Adrenal gland (tissue), 12 donors: ENCODE results near the gene LAMA4. TPM values are rescaled to one million over a fixed set of nuclear protein-coding genes. Genes with fewer than 3 reads are reported as not detected.

Experiments used
- DNase-seq, 7 donors: peaks; one replicate each; pipeline ENCODE4 v3.0.0-alpha.2; 2019 to 2020
- H3K27ac ChIP-seq, 5 donors: fragments of 200-600 bp; sonication (generic) in 4 of 5; 1 replicate in 3 of 5; 2 replicates in 2 of 5; pipeline versions ENCODE4 v1.5.1 to v1.8.0; 2016 to 2020; ENCODE audit warnings: mild to moderate bottlenecking in 1 of 5
- H3K27me3 ChIP-seq: fragments of 200-600 bp; 2 replicates; pipeline ENCODE4 v1.8.0; 2021
- H3K36me3 ChIP-seq, 2 donors: fragments of 200-600 bp; replicated peaks in 1 of 2; 1 replicate in 1 of 2; 2 replicates in 1 of 2; pipeline versions ENCODE4 v1.5.1 to v1.8.0; 2018 to 2022
- H3K4me1 ChIP-seq, 2 donors: fragments of 200-600 bp; replicated peaks in 1 of 2; 1 replicate in 1 of 2; 2 replicates in 1 of 2; pipeline versions ENCODE4 v1.5.1 to v1.8.0; 2018 to 2021
- H3K4me3 ChIP-seq, 4 donors: fragments of 200-600 bp; sonication (generic) in 3 of 4; one replicate each; pipeline ENCODE4 v1.5.1; 2016 to 2018
- H3K9me3 ChIP-seq, 3 donors: fragments of 200-600 bp; sonication (generic) in 1 of 3; replicated peaks in 1 of 3; 1 replicate in 2 of 3; 2 replicates in 1 of 3; pipeline versions ENCODE4 v1.5.1 to v1.8.0; 2016 to 2021
- POLR2A ChIP-seq, 2 donors: fragments of 450-650 bp; IDR thresholded peaks; one replicate each; pipeline ENCODE4 v1.6.1; 2017; ENCODE audit warnings: antibody characterized with exemption in 2 of 2, mild to moderate bottlenecking in 2 of 2, moderate library complexity in 1 of 2
- whole genome bisulfite sequencing, 4 donors: extraction: QIAGEN DNeasy Blood & Tissue Kit in 2 of 4; methylation state at CpG; one replicate each; pipeline versions ENCODE4 v1.1.5 to v1.1.7; 2013 to 2017; 5-methylcytosine and 5-hydroxymethylcytosine counted together
- intact Hi-C, 2 donors: fragments of 100-400 bp; cut with DNase I; formaldehyde crosslinking; loops; one replicate each; pipeline versions ENCODE4 v1.14.1 to v1.15.0; 2022 to 2023
- polyA plus RNA-seq, 3 donors: library from polyadenylated mRNA; stranded (reverse); fragments of 200-250 nt in 2 of 3; fragments of 350-450 nt in 1 of 3; fragmentation: Illumina TruSeq in 1 of 3; extraction: RNeasy Lipid Tissue Mini Kit (QIAGEN cat#74804) in 1 of 3; gene quantifications; one replicate each; pipeline ENCODE4 v1.2.3, GENCODE V29; 2013 to 2014
- total RNA-seq, 9 donors: library from RNA; depleted of rRNA in 4 of 9; stranded (reverse); fragments of >200 nt in 4 of 9; fragments of 120-200 nt in 1 of 9; fragmentation: NEBNext Ultra II Directional in 1 of 9; extraction: Animal tissue kit (Norgen Biotek cat#: 25700) in 1 of 9; gene quantifications; one replicate each; pipeline versions ENCODE4 v1.1.0 to v1.2.4, GENCODE V29; 2013 to 2023
- TF ChIP-seq, protein P1 (sequence below), 6 experiments: fragments of 450-650 bp in 4 of 6; fragments of 200-600 bp in 2 of 6; sonication (generic) in 1 of 6; IDR thresholded peaks; 1 replicate in 5 of 6; 2 replicates in 1 of 6; pipeline versions ENCODE4 v1.5.1 to v1.8.0; 2016 to 2021; ENCODE audit warnings: antibody characterized with exemption in 6 of 6, mild to moderate bottlenecking in 2 of 6, moderate library complexity in 1 of 6
- donor health status: healthy with polysubstance abuse.
- donor health status: Bipolar disorder and iron deficiency.
- donor health status: DM: yes; HTN: yes; CAD: no.
- donor health status: DM: no; HTN: no; CAD: no.
- donor health status: DM: no; HTN: no; CAD: no.
- donor health status: DM: yes; HTN: yes; CAD: no.

LAMA4 gene
- total and polyA plus RNA-seq, 12 donors, result 7.5 to 102 (median 23.3) TPM

DNA sequence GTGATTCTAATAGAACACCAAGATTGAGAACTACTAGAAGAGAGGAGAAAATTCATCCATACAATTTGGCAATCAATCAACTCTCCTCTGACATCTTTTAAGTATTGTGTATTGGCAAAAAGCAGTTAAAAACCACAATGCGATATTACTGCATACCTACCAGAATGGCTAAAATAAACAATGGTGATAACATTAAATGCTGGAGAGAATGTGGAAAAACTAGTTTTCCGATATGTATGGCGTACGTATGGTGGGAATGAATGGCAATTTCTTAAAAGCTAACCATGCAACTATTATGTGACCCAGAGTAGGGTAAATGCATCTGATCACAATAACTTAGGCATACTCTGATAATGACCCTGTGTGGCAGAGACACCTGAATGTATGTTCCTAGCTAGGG is 29.3 kb upstream of the LAMA4 start:
- intact Hi-C loops, result no loop called here
- Histone ChIP-seq H3K36me3 (no peaks in the 10 kb centered on the region), H3K4me1 (no peaks in the 10 kb centered on the region), H3K4me3 (no peak overlapping the region), H3K9me3 (no peaks in the 10 kb centered on the region), H3K27me3 (no peaks in the 10 kb centered on the region), H3K27ac (no peak overlapping the region)
- no peak for TF ChIP-seq POLR2A (IDR thresholded peaks at IDR 0.05)
- TF ChIP-seq, protein P1, sequence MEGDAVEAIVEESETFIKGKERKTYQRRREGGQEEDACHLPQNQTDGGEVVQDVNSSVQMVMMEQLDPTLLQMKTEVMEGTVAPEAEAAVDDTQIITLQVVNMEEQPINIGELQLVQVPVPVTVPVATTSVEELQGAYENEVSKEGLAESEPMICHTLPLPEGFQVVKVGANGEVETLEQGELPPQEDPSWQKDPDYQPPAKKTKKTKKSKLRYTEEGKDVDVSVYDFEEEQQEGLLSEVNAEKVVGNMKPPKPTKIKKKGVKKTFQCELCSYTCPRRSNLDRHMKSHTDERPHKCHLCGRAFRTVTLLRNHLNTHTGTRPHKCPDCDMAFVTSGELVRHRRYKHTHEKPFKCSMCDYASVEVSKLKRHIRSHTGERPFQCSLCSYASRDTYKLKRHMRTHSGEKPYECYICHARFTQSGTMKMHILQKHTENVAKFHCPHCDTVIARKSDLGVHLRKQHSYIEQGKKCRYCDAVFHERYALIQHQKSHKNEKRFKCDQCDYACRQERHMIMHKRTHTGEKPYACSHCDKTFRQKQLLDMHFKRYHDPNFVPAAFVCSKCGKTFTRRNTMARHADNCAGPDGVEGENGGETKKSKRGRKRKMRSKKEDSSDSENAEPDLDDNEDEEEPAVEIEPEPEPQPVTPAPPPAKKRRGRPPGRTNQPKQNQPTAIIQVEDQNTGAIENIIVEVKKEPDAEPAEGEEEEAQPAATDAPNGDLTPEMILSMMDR (IDR thresholded peaks at IDR 0.05), result no peak
- 91 to 95% (median 94%) methylated on average over 4 of the region's 4 CpGs for WGBS, 4 donors
- DNase-seq, result no peak

DNA sequence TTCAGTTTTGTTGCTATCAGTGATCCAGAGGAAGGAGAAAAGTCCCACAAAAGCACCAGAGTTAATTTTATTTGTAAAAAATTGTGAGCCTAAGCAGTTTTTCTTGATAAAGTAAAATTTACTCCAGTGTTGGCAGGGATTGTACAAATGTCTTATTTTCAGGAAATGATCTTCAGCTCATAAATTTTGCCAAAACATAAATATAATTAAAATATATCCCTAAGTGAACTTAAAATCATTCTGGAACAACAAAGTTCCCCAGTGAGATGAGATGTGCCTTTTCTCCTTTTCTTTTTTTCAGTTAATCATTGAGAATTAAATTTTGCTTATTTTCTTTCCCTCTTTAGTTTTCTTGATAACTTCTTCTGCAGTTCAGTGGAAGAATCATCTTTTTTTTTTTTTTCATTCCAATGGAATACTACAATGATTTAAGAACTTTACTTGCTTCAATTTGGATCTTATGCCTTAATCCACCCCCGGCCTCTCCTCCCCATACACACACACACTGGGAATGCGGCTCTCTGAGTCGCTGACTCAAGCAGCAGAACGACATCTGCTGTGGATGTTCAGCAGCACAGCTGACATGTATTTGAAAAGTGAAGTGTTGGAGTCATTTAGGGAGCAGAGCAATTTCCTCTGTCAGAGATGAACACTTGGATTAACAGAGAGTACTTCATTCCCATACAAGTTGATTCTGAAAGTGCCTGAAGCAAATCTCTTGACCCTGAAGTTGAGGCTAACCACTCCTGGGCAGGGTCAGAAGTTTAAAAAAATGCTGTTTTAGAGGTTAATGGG is 27.7 kb upstream of the LAMA4 start:
- no peaks in the 10 kb centered on the region for H3K4me1 ChIP-seq

DNA sequence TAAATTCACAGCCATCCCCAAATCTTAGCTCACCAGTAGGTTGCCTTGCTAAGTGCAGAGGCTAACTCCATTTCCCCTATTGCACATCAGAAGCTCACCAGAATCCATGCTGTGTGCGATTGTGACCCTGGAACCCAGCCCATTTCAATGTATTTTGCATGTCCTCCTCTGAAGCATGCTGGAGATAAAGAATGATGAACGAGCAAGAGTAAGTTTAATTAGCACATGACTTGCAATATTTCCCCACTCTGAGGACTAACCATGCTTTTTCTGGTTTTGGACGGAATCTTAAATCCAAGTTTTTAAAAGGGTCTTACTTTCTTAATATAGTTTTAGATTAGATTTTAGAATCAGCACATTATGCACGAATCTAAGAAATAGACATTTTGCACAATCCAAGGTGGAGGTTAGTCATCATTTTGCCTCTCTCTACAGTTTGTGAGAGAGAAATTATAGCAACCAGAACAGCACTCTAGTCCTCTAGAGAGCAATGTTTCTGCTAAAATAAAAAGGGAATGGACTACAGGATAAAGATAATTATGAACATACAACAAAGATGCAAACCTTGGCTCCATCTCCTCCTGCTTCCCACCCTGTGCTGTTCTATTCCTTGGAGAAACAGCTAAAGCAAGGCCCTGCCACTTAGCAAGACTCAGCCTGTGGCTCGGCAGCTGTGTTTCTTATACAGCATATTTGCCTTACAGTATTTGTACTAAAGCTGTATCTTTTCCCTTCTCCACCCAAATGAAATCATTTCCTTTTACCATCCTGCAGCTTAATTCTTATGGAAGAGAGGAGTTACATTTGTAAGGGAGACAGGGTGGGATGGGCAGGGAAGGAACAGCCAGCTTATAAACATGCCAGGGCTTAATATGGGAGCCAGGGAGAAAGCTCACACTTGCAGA is 24.9 kb upstream of the LAMA4 start:
- TF ChIP-seq POLR2A (IDR thresholded peaks at IDR 0.05), result no peak
- TF ChIP-seq, protein P1 (IDR thresholded peaks at IDR 0.05), result no peak
- WGBS, 4 donors, result 61 to 73% (median 64%) methylated on average over 5 of the region's 5 CpGs
- no peak overlapping the region for H3K27ac ChIP-seq
- no peak overlapping the region for H3K4me3 ChIP-seq
- intact Hi-C loops, result no loop called here
- H3K36me3 ChIP-seq, result no peaks in the 10 kb centered on the region
- H3K27me3 ChIP-seq, result no peaks in the 10 kb centered on the region
- no peaks in the 10 kb centered on the region for H3K4me1 ChIP-seq
- DNase-seq, result no peak
- H3K9me3 ChIP-seq, result no peaks in the 10 kb centered on the region

More for the DNA sequence above, 27.7 kb upstream of the LAMA4 start:
- Histone ChIP-seq H3K27ac (peak overlapping the region in 2 of 5 donors; percentile 31 to 50), H3K36me3 (no peaks in the 10 kb centered on the region), H3K9me3 (no peaks in the 10 kb centered on the region), H3K4me3 (no peak overlapping the region), H3K27me3 (no peaks in the 10 kb centered on the region)
- WGBS, 4 donors, result 50 to 61% (median 55%) methylated on average over 4 of the region's 4 CpGs
- intact Hi-C loops, result no loop called here
- peak in 6 of 7 donors; percentile 10 to 72 (median 40) for DNase-seq
- no peak for TF ChIP-seq POLR2A (IDR thresholded peaks at IDR 0.05)
- TF ChIP-seq, protein P1 (IDR thresholded peaks at IDR 0.05), result peak in 2 of 6 experiments; percentile 9 to 22

DNA sequence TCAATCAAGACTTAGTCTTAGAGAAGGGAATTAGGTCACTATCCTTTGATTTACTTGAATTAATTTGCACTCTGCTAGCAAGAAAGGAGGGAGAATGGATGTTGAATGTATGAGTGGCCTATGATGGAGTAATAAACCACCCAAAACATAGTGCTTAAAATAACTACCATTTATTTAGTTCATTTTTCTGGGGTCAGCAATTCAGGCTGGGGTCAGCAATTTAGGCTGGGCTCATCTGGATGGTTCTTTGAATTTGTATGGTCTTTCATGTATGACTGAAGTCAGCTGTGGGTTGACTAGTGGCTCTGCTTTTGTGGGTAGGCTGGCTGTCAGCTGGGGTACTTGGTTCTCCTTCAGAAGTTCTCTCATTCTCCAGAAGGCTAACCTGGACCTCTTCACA is 21.0 kb upstream of the LAMA4 start:
- H3K27ac ChIP-seq, result no peak overlapping the region
- no peaks in the 10 kb centered on the region for H3K4me1 ChIP-seq
- H3K9me3 ChIP-seq, result no peaks in the 10 kb centered on the region
- no peak for DNase-seq
- no peaks in the 10 kb centered on the region for H3K36me3 ChIP-seq
- H3K4me3 ChIP-seq, result no peak overlapping the region
- intact Hi-C loops, result no loop called here
- H3K27me3 ChIP-seq, result no peaks in the 10 kb centered on the region
- TF ChIP-seq POLR2A (IDR thresholded peaks at IDR 0.05), result no peak
- TF ChIP-seq, protein P1 (IDR thresholded peaks at IDR 0.05), result no peak
